GM23338 (cell line): ENCODE measurements around the gene SAMD8. TPM values are rescaled to one million over a fixed set of nuclear protein-coding genes. Genes with fewer than 3 reads are reported as not detected.
A peak's percentile ranks its signal among the peaks of the same experiment; 100 is the strongest.

Source experiments
- ATAC-seq: fragments of 200-7000 bp; cut with Tn5 transposase; 3 replicates; pipeline ENCODE4 v1.9.1; 2020
- DNase-seq: peaks from one replicate; pipeline ENCODE4 v3.0.0-alpha.2; 2015; ENCODE audit warnings: low spot score
- H2AFZ ChIP-seq: fragments of 200-600 bp; sonication (generic); 2 replicates; pipeline ENCODE4 v1.8.0; 2016; ENCODE audit warnings: antibody characterized with exemption, mild to moderate bottlenecking, moderate library complexity
- H3F3A ChIP-seq: fragments of 200-600 bp; sonication (generic); replicated peaks from 2 replicates; pipeline ENCODE4 v1.8.0; 2017; ENCODE audit warnings: antibody characterized with exemption, mixed run types, low read depth
- H3K27ac ChIP-seq: fragments of 200-600 bp; sonication (generic); 2 replicates; pipeline ENCODE4 v1.6.1; 2016; ENCODE audit warnings: low read depth
- H3K27me3 ChIP-seq: fragments of 200-600 bp; sonication (generic); 2 replicates; pipeline ENCODE4 v1.8.0; 2016; ENCODE audit warnings: mild to moderate bottlenecking, mixed run types, moderate library complexity; ENCODE audit not compliant: insufficient read depth
- H3K36me3 ChIP-seq: fragments of 200-600 bp; sonication (generic); 2 replicates; pipeline ENCODE4 v1.8.0; 2016; ENCODE audit warnings: mild to moderate bottlenecking; ENCODE audit not compliant: insufficient read depth
- H3K4me1 ChIP-seq: fragments of 200-600 bp; sonication (generic); 2 replicates; pipeline ENCODE4 v1.8.0; 2016; ENCODE audit warnings: mild to moderate bottlenecking, moderate library complexity; ENCODE audit not compliant: insufficient read depth
- H3K4me2 ChIP-seq: fragments of 200-600 bp; sonication (generic); 2 replicates; pipeline ENCODE4 v1.7.1; 2017; ENCODE audit warnings: mixed run types
- H3K4me3 ChIP-seq: fragments of 200-600 bp; sonication (generic); 2 replicates; pipeline ENCODE4 v1.6.1; 2016; ENCODE audit warnings: mixed run types
- H3K79me2 ChIP-seq: fragments of 200-600 bp; sonication (generic); replicated peaks from 2 replicates; pipeline ENCODE4 v1.8.0; 2017; ENCODE audit warnings: mild to moderate bottlenecking; ENCODE audit not compliant: insufficient read depth
- H3K9me2 ChIP-seq: fragments of 200-600 bp; sonication (generic); 2 replicates; pipeline ENCODE4 v1.8.0; 2017; ENCODE audit not compliant: insufficient read depth
- H4K20me1 ChIP-seq: fragments of 200-600 bp; sonication (generic); replicated peaks from 2 replicates; pipeline ENCODE4 v1.8.0; 2017; ENCODE audit warnings: mild to moderate bottlenecking; ENCODE audit not compliant: insufficient read depth
- H3K27ac Mint-ChIP-seq: 2 replicates; pipeline ENCODE4 v1.8.0; 2020; ENCODE audit warnings: inconsistent platforms, mild to moderate bottlenecking, moderate library complexity, mixed read lengths
- H3K27me3 Mint-ChIP-seq: 3 replicates; pipeline ENCODE4 v1.8.0; 2022; ENCODE audit warnings: low read depth, mild to moderate bottlenecking, moderate library complexity, mixed read lengths, inconsistent platforms; ENCODE audit not compliant: insufficient read depth, poor library complexity
- H3K36me3 Mint-ChIP-seq: 3 replicates; pipeline ENCODE4 v1.8.0; 2021; ENCODE audit warnings: low read depth, mild to moderate bottlenecking, inconsistent platforms, moderate library complexity, mixed read lengths
- H3K4me1 Mint-ChIP-seq: 3 replicates; pipeline ENCODE4 v1.8.0; 2020; ENCODE audit warnings: mild to moderate bottlenecking, inconsistent platforms, mixed read lengths
- H3K4me3 Mint-ChIP-seq: 3 replicates; pipeline ENCODE4 v1.8.0; 2021; ENCODE audit warnings: moderate library complexity, mild to moderate bottlenecking, inconsistent platforms, mixed read lengths
- H3K9me3 Mint-ChIP-seq: 3 replicates; pipeline ENCODE4 v1.8.0; 2020; ENCODE audit warnings: moderate library complexity, mild to moderate bottlenecking, inconsistent platforms, mixed read lengths
- CREB1 ChIP-seq: fragments of 250-450 bp; sonication (Bioruptor Pico); IDR thresholded peaks from 2 replicates; pipeline ENCODE4 v1.5.0; 2020; ENCODE audit warnings: low read depth, mild to moderate bottlenecking, moderate library complexity
- EZH2 ChIP-seq: fragments of 200-600 bp; sonication (generic); IDR thresholded peaks from one replicate; pipeline ENCODE4 v1.8.0; 2017; ENCODE audit warnings: antibody characterized with exemption, mild to moderate bottlenecking, low read depth; ENCODE audit not compliant: unreplicated experiment
- EZH2phosphoT487 ChIP-seq: fragments of 200-600 bp; sonication (generic); IDR thresholded peaks from one replicate; pipeline ENCODE4 v1.8.1; 2018; ENCODE audit warnings: antibody characterized with exemption; ENCODE audit not compliant: unreplicated experiment
- JUNB ChIP-seq: IDR thresholded peaks from one replicate; pipeline ENCODE4 v1.6.1; 2016; ENCODE audit warnings: antibody characterized with exemption; ENCODE audit not compliant: unreplicated experiment
- NANOG ChIP-seq: IDR thresholded peaks from 2 replicates; pipeline ENCODE4 v1.6.1; 2016; ENCODE audit warnings: antibody characterized with exemption, borderline replicate concordance
- STAT1 ChIP-seq: IDR thresholded peaks from one replicate; pipeline ENCODE4 v1.6.1; 2016; ENCODE audit warnings: antibody characterized with exemption; ENCODE audit not compliant: unreplicated experiment
- ZNF114 ChIP-seq: fragments of 250-450 bp; sonication (Bioruptor Pico); IDR thresholded peaks from 2 replicates; pipeline ENCODE4 v1.5.0; 2020; ENCODE audit warnings: mild to moderate bottlenecking, moderate library complexity
- ZNF331 ChIP-seq: fragments of 250-450 bp; sonication (Bioruptor Pico); IDR thresholded peaks from 2 replicates; pipeline ENCODE4 v1.5.0; 2020; ENCODE audit warnings: low read depth, mild to moderate bottlenecking, moderate library complexity
- polyA plus RNA-seq: library from polyadenylated mRNA; unstranded; fragments of >200 nt; fragmentation: Nextera tagmentation; extraction: Ambion mirVana; gene quantifications from 2 replicates; pipeline ENCODE4 v1.2.1, GENCODE V29; 2016
- total RNA-seq: library from RNA; depleted of rRNA; stranded (reverse); fragments of >200 nt; shearing (Covaris generic); gene quantifications from 2 replicates; pipeline ENCODE4 v1.2.3, GENCODE V29; 2014
- TF ChIP-seq, protein P1 (sequence below): IDR thresholded peaks from one replicate; pipeline ENCODE4 v1.6.1; 2018; ENCODE audit warnings: antibody characterized with exemption; ENCODE audit not compliant: unreplicated experiment
- TF ChIP-seq, protein P2 (sequence below), 2 experiments: fragments of 200-600 bp in 1 of 2; sonication (generic) in 1 of 2; conservative IDR thresholded peaks; 2 replicates each; pipeline versions ENCODE4 v1.5.1 to v1.6.1; 2016 to 2017; ENCODE audit warnings: antibody characterized with exemption in 2 of 2, low read depth in 2 of 2, mild to moderate bottlenecking in 2 of 2, moderate library complexity in 1 of 2
- TF ChIP-seq, protein P3 (sequence below): IDR thresholded peaks from 2 replicates; pipeline ENCODE4 v1.6.1; 2016; ENCODE audit warnings: antibody characterized with exemption

Gene SAMD8
- total and polyA plus RNA-seq, 2 experiments from 2014 or later: 7.8 to 28.4 TPM

- no peak overlapping the region for H3K27ac Mint-ChIP-seq
- DNase-seq: no peak
These were observed 9.8 kb upstream of the SAMD8 start for GRCh38 chr10:75101416-75102251.

DNA sequence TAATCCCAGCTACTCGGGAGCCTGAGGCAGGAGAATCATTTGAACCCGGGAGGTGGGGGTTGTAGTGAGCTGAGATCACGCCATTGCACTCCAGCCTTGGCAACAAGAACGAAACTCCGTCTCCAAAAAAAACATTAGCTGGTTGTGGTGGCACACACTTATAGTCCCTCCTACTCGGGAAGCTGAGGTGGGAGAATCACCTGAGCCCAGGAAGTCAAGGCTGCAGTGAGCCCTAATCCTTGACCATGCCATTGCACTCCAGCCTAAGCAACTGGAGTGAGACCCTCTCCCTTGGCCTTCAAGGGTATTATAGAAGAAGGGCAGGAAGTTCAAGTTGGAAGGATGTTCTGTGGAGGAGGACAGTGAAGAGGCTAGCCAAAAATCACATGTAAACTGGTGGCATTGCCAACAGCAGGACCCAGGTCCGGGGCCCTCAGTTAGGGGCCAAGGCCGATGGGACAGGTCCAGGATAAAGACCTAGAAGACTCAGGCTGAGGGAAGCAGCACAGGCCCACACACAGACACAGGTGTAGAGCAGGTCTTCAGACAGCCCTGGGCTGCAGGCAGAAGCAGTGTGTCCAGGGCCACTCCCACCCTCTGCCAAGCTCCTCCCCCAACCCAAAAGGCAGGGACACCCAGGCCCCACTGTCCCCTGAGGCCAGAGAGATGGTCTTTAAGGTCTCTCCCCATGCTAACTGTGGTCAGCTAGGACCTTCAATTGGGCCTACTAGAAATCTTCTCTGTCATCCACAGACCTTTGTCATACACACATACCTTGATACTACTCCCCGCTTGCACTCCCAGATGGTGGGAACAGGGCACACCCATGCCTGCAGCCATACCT, 8.4 kb upstream of the SAMD8 start:
- ATAC-seq (no peak), DNase-seq (no peak)
- H3F3A ChIP-seq: 0 out of 2 replicates have a peak, but pooled peaks cover 9% of the 10 kb centered on the region
- no peak overlapping the region for H3K27ac ChIP-seq
- no peaks in the 10 kb centered on the region for H3K27me3 ChIP-seq
- H3K79me2 ChIP-seq: no peaks in the 10 kb centered on the region
- H2AFZ ChIP-seq: no peak overlapping the region
- peaks cover 41% of the 10 kb centered on the region for H3K4me1 Mint-ChIP-seq
- no peaks in the 10 kb centered on the region for H3K9me3 Mint-ChIP-seq
- no peak overlapping the region for H3K4me2 ChIP-seq
- H3K4me3 Mint-ChIP-seq: no peak overlapping the region
- no peak overlapping the region for H3K4me3 ChIP-seq
- H3K36me3 Mint-ChIP-seq: no peaks in the 10 kb centered on the region
- no peaks in the 10 kb centered on the region for H3K9me2 ChIP-seq
- peaks cover 8% of the 10 kb centered on the region for H3K27me3 Mint-ChIP-seq
- no peaks in the 10 kb centered on the region for H4K20me1 ChIP-seq
- no peak overlapping the region for H3K27ac Mint-ChIP-seq
- peaks cover 21% of the 10 kb centered on the region for H3K4me1 ChIP-seq
- H3K36me3 ChIP-seq: no peaks in the 10 kb centered on the region
- TF ChIP-seq, protein P1, sequence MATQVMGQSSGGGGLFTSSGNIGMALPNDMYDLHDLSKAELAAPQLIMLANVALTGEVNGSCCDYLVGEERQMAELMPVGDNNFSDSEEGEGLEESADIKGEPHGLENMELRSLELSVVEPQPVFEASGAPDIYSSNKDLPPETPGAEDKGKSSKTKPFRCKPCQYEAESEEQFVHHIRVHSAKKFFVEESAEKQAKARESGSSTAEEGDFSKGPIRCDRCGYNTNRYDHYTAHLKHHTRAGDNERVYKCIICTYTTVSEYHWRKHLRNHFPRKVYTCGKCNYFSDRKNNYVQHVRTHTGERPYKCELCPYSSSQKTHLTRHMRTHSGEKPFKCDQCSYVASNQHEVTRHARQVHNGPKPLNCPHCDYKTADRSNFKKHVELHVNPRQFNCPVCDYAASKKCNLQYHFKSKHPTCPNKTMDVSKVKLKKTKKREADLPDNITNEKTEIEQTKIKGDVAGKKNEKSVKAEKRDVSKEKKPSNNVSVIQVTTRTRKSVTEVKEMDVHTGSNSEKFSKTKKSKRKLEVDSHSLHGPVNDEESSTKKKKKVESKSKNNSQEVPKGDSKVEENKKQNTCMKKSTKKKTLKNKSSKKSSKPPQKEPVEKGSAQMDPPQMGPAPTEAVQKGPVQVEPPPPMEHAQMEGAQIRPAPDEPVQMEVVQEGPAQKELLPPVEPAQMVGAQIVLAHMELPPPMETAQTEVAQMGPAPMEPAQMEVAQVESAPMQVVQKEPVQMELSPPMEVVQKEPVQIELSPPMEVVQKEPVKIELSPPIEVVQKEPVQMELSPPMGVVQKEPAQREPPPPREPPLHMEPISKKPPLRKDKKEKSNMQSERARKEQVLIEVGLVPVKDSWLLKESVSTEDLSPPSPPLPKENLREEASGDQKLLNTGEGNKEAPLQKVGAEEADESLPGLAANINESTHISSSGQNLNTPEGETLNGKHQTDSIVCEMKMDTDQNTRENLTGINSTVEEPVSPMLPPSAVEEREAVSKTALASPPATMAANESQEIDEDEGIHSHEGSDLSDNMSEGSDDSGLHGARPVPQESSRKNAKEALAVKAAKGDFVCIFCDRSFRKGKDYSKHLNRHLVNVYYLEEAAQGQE: no peak
- TF ChIP-seq, protein P2, sequence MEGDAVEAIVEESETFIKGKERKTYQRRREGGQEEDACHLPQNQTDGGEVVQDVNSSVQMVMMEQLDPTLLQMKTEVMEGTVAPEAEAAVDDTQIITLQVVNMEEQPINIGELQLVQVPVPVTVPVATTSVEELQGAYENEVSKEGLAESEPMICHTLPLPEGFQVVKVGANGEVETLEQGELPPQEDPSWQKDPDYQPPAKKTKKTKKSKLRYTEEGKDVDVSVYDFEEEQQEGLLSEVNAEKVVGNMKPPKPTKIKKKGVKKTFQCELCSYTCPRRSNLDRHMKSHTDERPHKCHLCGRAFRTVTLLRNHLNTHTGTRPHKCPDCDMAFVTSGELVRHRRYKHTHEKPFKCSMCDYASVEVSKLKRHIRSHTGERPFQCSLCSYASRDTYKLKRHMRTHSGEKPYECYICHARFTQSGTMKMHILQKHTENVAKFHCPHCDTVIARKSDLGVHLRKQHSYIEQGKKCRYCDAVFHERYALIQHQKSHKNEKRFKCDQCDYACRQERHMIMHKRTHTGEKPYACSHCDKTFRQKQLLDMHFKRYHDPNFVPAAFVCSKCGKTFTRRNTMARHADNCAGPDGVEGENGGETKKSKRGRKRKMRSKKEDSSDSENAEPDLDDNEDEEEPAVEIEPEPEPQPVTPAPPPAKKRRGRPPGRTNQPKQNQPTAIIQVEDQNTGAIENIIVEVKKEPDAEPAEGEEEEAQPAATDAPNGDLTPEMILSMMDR (conservative IDR thresholded peaks at IDR 0.05; ENCODE audit: low read depth in 2 of 2): no peak
- TF ChIP-seq JUNB (no peak), NANOG (no peak), STAT1 (no peak)

More at GRCh38 chr10:75101416-75102251, 9.8 kb upstream of the SAMD8 start:
- H3K27me3 Mint-ChIP-seq: peaks cover 8% of the 10 kb centered on the region
- Histone ChIP-seq H3F3A (0 out of 2 replicates have a peak, but pooled peaks cover 9% of the 10 kb centered on the region), H3K27ac (no peak overlapping the region), H2AFZ (peak overlapping the region; percentile 18; the same call in 1 of the 2 replicates), H3K9me2 (no peaks in the 10 kb centered on the region), H4K20me1 (no peaks in the 10 kb centered on the region), H3K36me3 (no peaks in the 10 kb centered on the region), H3K27me3 (no peaks in the 10 kb centered on the region), H3K4me3 (no peak overlapping the region), H3K79me2 (no peaks in the 10 kb centered on the region), H3K4me1 (peaks cover 18% of the 10 kb centered on the region), H3K4me2 (no peak overlapping the region)
- TF ChIP-seq STAT1: no peak
- no peak for TF ChIP-seq CREB1 (CRISPR knock-in tag)
- TF ChIP-seq, protein P3, sequence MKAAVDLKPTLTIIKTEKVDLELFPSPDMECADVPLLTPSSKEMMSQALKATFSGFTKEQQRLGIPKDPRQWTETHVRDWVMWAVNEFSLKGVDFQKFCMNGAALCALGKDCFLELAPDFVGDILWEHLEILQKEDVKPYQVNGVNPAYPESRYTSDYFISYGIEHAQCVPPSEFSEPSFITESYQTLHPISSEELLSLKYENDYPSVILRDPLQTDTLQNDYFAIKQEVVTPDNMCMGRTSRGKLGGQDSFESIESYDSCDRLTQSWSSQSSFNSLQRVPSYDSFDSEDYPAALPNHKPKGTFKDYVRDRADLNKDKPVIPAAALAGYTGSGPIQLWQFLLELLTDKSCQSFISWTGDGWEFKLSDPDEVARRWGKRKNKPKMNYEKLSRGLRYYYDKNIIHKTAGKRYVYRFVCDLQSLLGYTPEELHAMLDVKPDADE: no peak
- TF ChIP-seq, protein P1: no peak
- TF ChIP-seq EZH2phosphoT487: no peak
- TF ChIP-seq EZH2: no peak
- TF ChIP-seq ZNF114 (CRISPR knock-in tag): no peak
- no peak for TF ChIP-seq ZNF331
- H3K4me1 Mint-ChIP-seq: peaks cover 35% of the 10 kb centered on the region
- no peak for ATAC-seq
- H3K36me3 Mint-ChIP-seq: no peaks in the 10 kb centered on the region
- no peak overlapping the region for H3K4me3 Mint-ChIP-seq
- no peaks in the 10 kb centered on the region for H3K9me3 Mint-ChIP-seq
